ENCODE measurements around the gene RELT.

Gene RELT

GRCh38 chr11:73382747-73383146 lies 6.5 kb downstream of the RELT start:
- Histone ChIP-seq H3K36me3 (ENCODE audit: control insufficient read depth, insufficient read depth, low read length) (no peaks in the 10 kb centered on the region), H3K9ac (no peak overlapping the region), H3K4me2 (ENCODE audit: low read length) (no peak overlapping the region), H3K9me3 (ENCODE audit: control insufficient read depth, low read length) (no peaks in the 10 kb centered on the region), H3K27ac (no peak overlapping the region), H3K27me3 (ENCODE audit: control insufficient read depth, insufficient read depth, low read length) (no peaks in the 10 kb centered on the region), H3K79me2 (no peaks in the 10 kb centered on the region), H3K4me3 (ENCODE audit: low read depth, low read length) (no peak overlapping the region), H2AFZ (no peak overlapping the region), H3K4me1 (peaks cover 3% of the 10 kb centered on the region)
- TF ChIP-seq CTCF (IDR thresholded peaks at IDR 0.05): no peak

GRCh38 chr11:73383249-73384124 lies 7.3 kb downstream of the RELT start:
- Histone ChIP-seq H2AFZ (no peak overlapping the region), H3K4me2 (ENCODE audit: low read length) (no peak overlapping the region), H3K4me3 (ENCODE audit: low read depth, low read length) (no peak overlapping the region), H3K36me3 (ENCODE audit: control insufficient read depth, insufficient read depth, low read length) (no peaks in the 10 kb centered on the region), H3K27ac (no peak overlapping the region), H3K79me2 (no peaks in the 10 kb centered on the region), H3K9ac (no peak overlapping the region), H3K4me1 (peaks cover 3% of the 10 kb centered on the region), H3K9me3 (ENCODE audit: control insufficient read depth, low read length) (no peaks in the 10 kb centered on the region), H3K27me3 (ENCODE audit: control insufficient read depth, insufficient read depth, low read length) (no peaks in the 10 kb centered on the region)
- no peak for TF ChIP-seq CTCF (IDR thresholded peaks at IDR 0.05)

GRCh38 chr11:73384125-73384441 lies 7.9 kb downstream of the RELT start:
- Histone ChIP-seq H2AFZ (no peak overlapping the region), H3K27me3 (ENCODE audit: control insufficient read depth, insufficient read depth, low read length) (no peaks in the 10 kb centered on the region), H3K79me2 (no peaks in the 10 kb centered on the region), H3K36me3 (ENCODE audit: control insufficient read depth, insufficient read depth, low read length) (no peaks in the 10 kb centered on the region), H3K4me3 (ENCODE audit: low read depth, low read length) (no peak overlapping the region), H3K4me2 (ENCODE audit: low read length) (no peak overlapping the region), H3K27ac (no peak overlapping the region), H3K9ac (no peak overlapping the region), H3K4me1 (peaks cover 3% of the 10 kb centered on the region), H3K9me3 (ENCODE audit: control insufficient read depth, low read length) (no peaks in the 10 kb centered on the region)
- TF ChIP-seq CTCF (IDR thresholded peaks at IDR 0.05): no peak

- no peak overlapping the region for H3K9ac ChIP-seq
- H2AFZ ChIP-seq: no peak overlapping the region
- no peaks in the 10 kb centered on the region for H3K79me2 ChIP-seq
- H3K27me3 ChIP-seq (ENCODE audit: control insufficient read depth, insufficient read depth, low read length): no peaks in the 10 kb centered on the region
- peaks cover 3% of the 10 kb centered on the region for H3K4me1 ChIP-seq
- no peak for TF ChIP-seq CTCF (IDR thresholded peaks at IDR 0.05)
- no peaks in the 10 kb centered on the region for H3K9me3 ChIP-seq (ENCODE audit: control insufficient read depth, low read length)
- H3K4me2 ChIP-seq (ENCODE audit: low read length): no peak overlapping the region
- no peak overlapping the region for H3K4me3 ChIP-seq (ENCODE audit: low read depth, low read length)
- no peak overlapping the region for H3K27ac ChIP-seq
- no peaks in the 10 kb centered on the region for H3K36me3 ChIP-seq (ENCODE audit: control insufficient read depth, insufficient read depth, low read length)
These were observed 8.3 kb downstream of the RELT start for GRCh38 chr11:73384531-73384871.

All from parathyroid adenoma (tissue), 2 donors.